VCaP (cell line): ENCODE results near the gene NOC3L.
"Not testable (repeated sequence)": the region's sequence is repeated elsewhere in the genome, so short reads cannot be mapped to it uniquely, and the experiment has no call there.

Experiments
- H3K27ac ChIP-seq: fragments of 450-650 bp; 2 replicates; pipeline ENCODE4 v1.5.1; 2017
- CTCF ChIP-seq: fragments of 450-650 bp; conservative IDR thresholded peaks from 2 replicates; pipeline ENCODE4 v1.5.1; 2017; ENCODE audit warnings: mild to moderate bottlenecking, moderate library complexity

The NOC3L gene

DNA sequence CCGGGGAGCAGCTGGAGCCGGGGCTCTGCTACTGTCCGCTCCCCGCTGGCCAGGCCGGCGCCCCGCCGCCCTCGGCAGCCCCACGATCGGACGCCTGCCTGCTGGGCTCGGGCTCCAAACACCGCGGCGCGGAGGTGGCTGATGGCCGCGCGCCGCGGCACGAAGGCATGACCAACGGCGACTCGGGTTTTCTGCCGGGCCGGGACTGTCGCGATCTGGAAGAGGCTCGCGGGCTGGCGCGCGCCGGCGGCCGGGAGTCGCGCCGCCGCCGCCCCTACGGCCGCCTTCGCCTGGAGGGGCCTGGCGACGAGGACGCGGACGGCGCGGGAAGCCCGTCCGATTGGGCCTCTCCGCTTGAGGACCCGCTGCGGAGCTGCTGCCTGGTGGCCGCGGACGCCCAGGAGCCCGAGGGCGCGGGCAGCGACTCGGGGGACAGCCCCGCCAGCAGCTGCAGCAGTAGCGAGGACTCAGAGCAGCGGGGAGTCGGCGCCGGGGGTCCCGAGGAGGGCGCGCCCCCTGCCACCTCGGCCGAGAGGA lies 40.2 kb upstream of the NOC3L start:
- peak overlapping the region; percentile 91 for H3K27ac ChIP-seq
- TF ChIP-seq CTCF = no peak

DNA sequence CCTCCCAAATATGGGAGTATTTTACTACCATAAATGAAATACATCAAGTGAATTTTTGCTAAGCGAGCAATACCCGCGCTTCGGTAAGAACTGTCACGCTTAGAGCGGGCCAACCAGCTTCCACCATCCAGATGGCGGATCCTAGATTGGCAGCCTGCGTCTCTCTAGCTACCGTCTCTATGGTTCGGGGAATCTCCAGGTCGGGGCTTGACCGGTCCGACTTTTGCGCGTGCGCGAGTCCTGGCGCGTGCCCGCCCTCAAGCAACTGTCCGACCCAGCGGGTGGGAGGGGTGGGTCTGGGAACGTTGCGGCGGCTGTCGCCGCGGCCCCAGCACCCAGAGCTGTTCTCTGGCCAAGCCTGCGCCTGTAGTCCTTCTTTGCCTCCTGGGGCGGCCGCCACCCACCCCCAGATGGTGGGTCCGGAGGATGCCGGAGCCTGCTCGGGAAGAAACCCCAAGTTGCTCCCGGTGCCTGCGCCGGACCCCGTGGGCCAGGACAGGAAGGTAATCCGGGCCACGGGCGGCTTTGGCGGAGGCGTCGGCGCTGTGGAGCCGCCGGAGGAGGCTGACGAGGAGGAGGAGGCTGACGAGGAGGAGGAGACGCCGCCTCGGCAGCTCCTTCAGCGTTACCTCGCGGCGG lies 39.6 kb upstream of the NOC3L start, which contains the start of gene TBC1D12:
TBC1D12 (plus strand) TSS at position 338 of the 639 bp plus-strand sequence; CDS start at position 411, 73 bp downstream.
- H3K27ac ChIP-seq = peak within 1 kb of the TSS; percentile 91
- no peak for TF ChIP-seq CTCF

DNA sequence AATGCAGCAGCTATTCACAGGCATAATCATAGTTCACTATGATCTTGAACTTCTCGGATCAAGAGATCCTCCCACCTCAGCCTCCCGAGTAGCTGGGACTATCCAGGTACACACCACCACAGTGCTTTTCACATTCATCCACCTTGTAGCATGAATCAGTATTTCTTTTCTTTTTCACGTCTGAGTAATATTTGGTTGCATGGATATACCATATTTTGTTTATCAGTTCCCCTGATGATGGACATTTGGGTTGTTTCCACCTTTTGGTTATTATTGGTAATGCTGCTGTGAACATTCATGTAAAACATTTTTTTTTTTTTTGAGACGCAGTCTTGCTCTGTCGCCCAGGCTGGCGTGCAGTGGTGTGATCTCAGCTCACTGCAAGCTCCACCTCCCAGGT lies 36.0 kb upstream of the NOC3L start:
- no peak for TF ChIP-seq CTCF
- no peak overlapping the region for H3K27ac ChIP-seq

- H3K27ac ChIP-seq = no peak overlapping the region
- TF ChIP-seq CTCF = no peak
Observed at GRCh38 chr10:94397549-94398370, 35.0 kb upstream of the NOC3L start.

DNA sequence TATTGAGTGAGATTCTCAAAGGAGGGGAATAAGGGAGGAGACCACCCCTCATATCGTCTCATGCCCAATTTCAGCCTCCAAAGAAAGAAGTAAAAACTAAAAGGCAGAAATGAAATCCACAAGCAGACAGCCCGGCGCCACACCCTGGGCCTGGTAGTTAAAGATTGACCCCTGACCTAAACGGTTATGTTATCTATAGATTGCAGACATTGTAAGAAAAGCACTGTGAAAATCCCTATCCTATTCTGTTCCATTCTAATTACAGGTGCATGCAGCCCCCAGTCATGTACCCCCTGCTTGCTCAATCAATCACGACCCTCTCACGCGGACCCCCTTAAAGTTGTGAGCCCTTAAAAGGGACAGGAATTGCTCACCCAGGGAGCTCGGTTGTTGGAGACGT lies 29.4 kb upstream of the NOC3L start:
- not testable (repeated sequence) for H3K27ac ChIP-seq

- H3K27ac ChIP-seq = not testable (repeated sequence)
Observed at GRCh38 chr10:94385733-94386132, 23.0 kb upstream of the NOC3L start.

GRCh38 chr10:94383530-94383929 lies 20.8 kb upstream of the NOC3L start:
- TF ChIP-seq CTCF = no peak

GRCh38 chr10:94376865-94377264 lies 14.1 kb upstream of the NOC3L start:
- no peak for TF ChIP-seq CTCF
- 0 out of 2 replicates have a peak overlapping the region, but pooled peaks have one; percentile 9 for H3K27ac ChIP-seq

More at GRCh38 chr10:94383530-94383929, 20.8 kb upstream of the NOC3L start:
- no peak overlapping the region for H3K27ac ChIP-seq
